CD14-positive monocyte (primary cell): Measurements from ENCODE around the gene SYDE2. TPM values are rescaled to one million over a fixed set of nuclear protein-coding genes. Genes with fewer than 3 reads are reported as not detected.
"Not testable (repeated sequence)": the region's sequence is repeated elsewhere in the genome, so short reads cannot be mapped to it uniquely, and the experiment has no call there.

Experiments used
- DNase-seq, 3 donors: peaks; one replicate each; pipeline ENCODE4 v3.0.0-alpha.2; 2011 to 2022
- H2AFZ ChIP-seq: 2 replicates; pipeline ENCODE4 v1.6.0; 2012; ENCODE audit warnings: mild to moderate bottlenecking, low read depth, low read length, inconsistent platforms; ENCODE audit not compliant: insufficient read depth, poor library complexity, severe bottlenecking
- H3K27ac ChIP-seq, 2 donors: 1 replicate in 1 of 2; 2 replicates in 1 of 2; pipeline ENCODE4 v1.5.1; 2012 to 2013; ENCODE audit warnings: low read length in 2 of 2, control low read depth in 1 of 2, inconsistent platforms in 1 of 2, low read depth in 1 of 2, mild to moderate bottlenecking in 1 of 2
- H3K27me3 ChIP-seq, 2 donors: one replicate each; pipeline versions ENCODE4 v1.6.0 to v1.6.1; 2011 to 2013; ENCODE audit warnings: low read length in 2 of 2; ENCODE audit not compliant: control insufficient read depth in 2 of 2, insufficient read depth in 2 of 2
- H3K36me3 ChIP-seq, 2 donors: replicated peaks in 1 of 2; 1 replicate in 1 of 2; 2 replicates in 1 of 2; pipeline versions ENCODE4 v1.5.1 to v1.6.1; 2012 to 2013; ENCODE audit warnings: low read length in 2 of 2, control low read depth in 1 of 2, inconsistent platforms in 1 of 2, mild to moderate bottlenecking in 1 of 2; ENCODE audit not compliant: insufficient read depth in 2 of 2, control insufficient read depth in 1 of 2
- H3K4me1 ChIP-seq, 2 donors: 1 replicate in 1 of 2; 2 replicates in 1 of 2; pipeline versions ENCODE4 v1.5.1 to v1.6.1; 2012 to 2013; ENCODE audit warnings: low read length in 2 of 2, control low read depth in 1 of 2, inconsistent platforms in 1 of 2, mild to moderate bottlenecking in 1 of 2, moderate library complexity in 1 of 2; ENCODE audit not compliant: insufficient read depth in 2 of 2, control insufficient read depth in 1 of 2
- H3K4me2 ChIP-seq: replicated peaks from 2 replicates; pipeline ENCODE3; 2012; ENCODE audit warnings: low read length, moderate library complexity, mild to moderate bottlenecking; ENCODE audit not compliant: poor library complexity, severe bottlenecking; ENCODE audit errors: extremely low read depth
- H3K4me3 ChIP-seq, 3 experiments: fragments of 200-600 bp in 1 of 3; sonication (generic) in 1 of 3; replicated peaks in 1 of 3; 1 replicate in 2 of 3; 2 replicates in 1 of 3; pipeline ENCODE4 v1.5.1; 2011 to 2013; ENCODE audit warnings: low read length in 3 of 3, mild to moderate bottlenecking in 3 of 3, control low read depth in 2 of 3, low read depth in 2 of 3, inconsistent platforms in 1 of 3, moderate library complexity in 1 of 3
- H3K79me2 ChIP-seq: 2 replicates; pipeline ENCODE4 v1.6.0; 2012; ENCODE audit warnings: mild to moderate bottlenecking, control low read depth, inconsistent platforms, low read length, moderate library complexity; ENCODE audit not compliant: insufficient read depth
- H3K9ac ChIP-seq: 2 replicates; pipeline ENCODE4 v1.6.0; 2017; ENCODE audit warnings: low read length, mild to moderate bottlenecking; ENCODE audit not compliant: insufficient read depth, poor library complexity, severe bottlenecking
- H3K9me3 ChIP-seq, 2 donors: replicated peaks in 1 of 2; 1 replicate in 1 of 2; 2 replicates in 1 of 2; pipeline versions ENCODE4 v1.5.1 to v1.6.1; 2012 to 2013; ENCODE audit warnings: low read length in 2 of 2, control low read depth in 1 of 2; ENCODE audit not compliant: control insufficient read depth in 1 of 2, insufficient read depth in 1 of 2
- H4K20me1 ChIP-seq: 2 replicates; pipeline ENCODE4 v1.6.0; 2012; ENCODE audit warnings: mild to moderate bottlenecking, low read length, control low read depth, moderate library complexity; ENCODE audit not compliant: insufficient read depth
- H3K27ac Mint-ChIP-seq, 7 donors: one replicate each; pipeline ENCODE4 v1.8.0; 2020; ENCODE audit warnings: mild to moderate bottlenecking in 7 of 7, mixed read lengths in 7 of 7, moderate library complexity in 6 of 7, inconsistent platforms in 2 of 7
- H3K27me3 Mint-ChIP-seq, 3 donors: one replicate each; pipeline ENCODE4 v1.8.0; 2021 to 2022; ENCODE audit warnings: low read depth in 3 of 3, mild to moderate bottlenecking in 3 of 3, mixed read lengths in 3 of 3, moderate library complexity in 3 of 3, inconsistent platforms in 1 of 3
- H3K36me3 Mint-ChIP-seq, 2 donors: one replicate each; pipeline ENCODE4 v1.8.0; 2020; ENCODE audit warnings: mixed read lengths in 2 of 2, inconsistent platforms in 1 of 2, mild to moderate bottlenecking in 1 of 2
- H3K4me1 Mint-ChIP-seq: one replicate; pipeline ENCODE4 v1.8.0; 2020; ENCODE audit warnings: mild to moderate bottlenecking, mixed read lengths
- H3K4me3 Mint-ChIP-seq, 2 donors: one replicate each; pipeline ENCODE4 v1.8.0; 2020; ENCODE audit warnings: mild to moderate bottlenecking in 2 of 2, mixed read lengths in 2 of 2, moderate library complexity in 1 of 2
- H3K9me3 Mint-ChIP-seq, 7 donors: one replicate each; pipeline ENCODE4 v1.8.0; 2020 to 2022; ENCODE audit warnings: mixed read lengths in 7 of 7, mild to moderate bottlenecking in 6 of 7, moderate library complexity in 6 of 7, inconsistent platforms in 2 of 7
- WGBS: methylation state at CpG from one replicate; pipeline ENCODE4 v1.1.5; 2013; ENCODE audit warnings: missing lambda C conversion rate; ENCODE audit not compliant: insufficient coverage; 5-methylcytosine and 5-hydroxymethylcytosine counted together
- intact Hi-C, 2 donors: fragments of 100-400 bp; cut with micrococcal nuclease; formaldehyde crosslinking; loops; one replicate each; pipeline versions ENCODE4 v1.15.0 to v1.15.1; 2023
- polyA plus RNA-seq, 3 donors: library from polyadenylated mRNA; depleted of rRNA in 1 of 3; unstranded in 2 of 3; stranded (reverse) in 1 of 3; fragments of 300-500 nt in 2 of 3; fragments of >200 nt in 1 of 3; fragmentation: Illumina TruSeq in 2 of 3; gene quantifications; 1 replicate in 2 of 3; 2 replicates in 1 of 3; pipeline ENCODE4 v1.2.3, GENCODE V29; 2012 to 2021
- TF ChIP-seq, protein P1 (sequence below): fragments of 200-600 bp; IDR thresholded peaks from one replicate; pipeline ENCODE4 v1.8.0; 2022; ENCODE audit warnings: antibody characterized with exemption, mild to moderate bottlenecking

The SYDE2 gene
- polyA plus RNA-seq, 3 donors = not detected

DNA sequence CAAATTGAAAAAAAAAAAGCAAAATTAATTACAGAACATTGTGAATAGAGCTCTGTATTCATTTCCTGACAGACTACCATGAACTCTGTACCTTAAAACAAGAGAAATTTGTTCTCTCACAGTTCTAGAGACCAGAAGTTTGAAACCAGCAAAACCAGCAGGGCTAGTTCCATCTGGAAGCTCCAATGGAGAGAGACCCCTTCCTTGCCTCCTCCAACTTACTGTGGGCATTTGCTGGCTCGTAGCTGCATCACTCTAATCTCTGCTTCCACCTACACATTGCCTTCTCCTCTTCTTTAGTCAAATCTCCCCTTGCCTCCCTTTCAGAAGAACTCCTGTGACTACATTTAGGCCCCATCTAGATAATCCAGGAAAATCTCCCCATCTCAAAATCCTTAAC is 56.5 kb downstream of the SYDE2 start:
- H3K27ac ChIP-seq = no peak overlapping the region
- DNase-seq = no peak
- H3K4me3 Mint-ChIP-seq = no peak overlapping the region
- no peaks in the 10 kb centered on the region for H3K36me3 ChIP-seq
- no peak overlapping the region for H3K27ac Mint-ChIP-seq
- H3K4me2 ChIP-seq = no peak overlapping the region
- TF ChIP-seq, protein P1, sequence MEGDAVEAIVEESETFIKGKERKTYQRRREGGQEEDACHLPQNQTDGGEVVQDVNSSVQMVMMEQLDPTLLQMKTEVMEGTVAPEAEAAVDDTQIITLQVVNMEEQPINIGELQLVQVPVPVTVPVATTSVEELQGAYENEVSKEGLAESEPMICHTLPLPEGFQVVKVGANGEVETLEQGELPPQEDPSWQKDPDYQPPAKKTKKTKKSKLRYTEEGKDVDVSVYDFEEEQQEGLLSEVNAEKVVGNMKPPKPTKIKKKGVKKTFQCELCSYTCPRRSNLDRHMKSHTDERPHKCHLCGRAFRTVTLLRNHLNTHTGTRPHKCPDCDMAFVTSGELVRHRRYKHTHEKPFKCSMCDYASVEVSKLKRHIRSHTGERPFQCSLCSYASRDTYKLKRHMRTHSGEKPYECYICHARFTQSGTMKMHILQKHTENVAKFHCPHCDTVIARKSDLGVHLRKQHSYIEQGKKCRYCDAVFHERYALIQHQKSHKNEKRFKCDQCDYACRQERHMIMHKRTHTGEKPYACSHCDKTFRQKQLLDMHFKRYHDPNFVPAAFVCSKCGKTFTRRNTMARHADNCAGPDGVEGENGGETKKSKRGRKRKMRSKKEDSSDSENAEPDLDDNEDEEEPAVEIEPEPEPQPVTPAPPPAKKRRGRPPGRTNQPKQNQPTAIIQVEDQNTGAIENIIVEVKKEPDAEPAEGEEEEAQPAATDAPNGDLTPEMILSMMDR = no peak
- no peak overlapping the region for H3K9ac ChIP-seq
- peaks cover 4% of the 10 kb centered on the region for H3K4me1 Mint-ChIP-seq
- no peak overlapping the region for H2AFZ ChIP-seq
- intact Hi-C loops = no loop called here
- H3K4me3 ChIP-seq = no peak overlapping the region
- H3K36me3 Mint-ChIP-seq = no peaks in the 10 kb centered on the region
- no peaks in the 10 kb centered on the region for H3K79me2 ChIP-seq
- H4K20me1 ChIP-seq = no peaks in the 10 kb centered on the region
- 88% methylated on average over 1 of the region's 1 CpG for WGBS
- peaks cover 0 to 2% (median 0%) of the 10 kb centered on the region in 7 donors for H3K9me3 Mint-ChIP-seq
- peaks cover 0 to 3% (median 2%) of the 10 kb centered on the region in 3 donors for H3K27me3 Mint-ChIP-seq
- H3K9me3 ChIP-seq = no peaks in the 10 kb centered on the region
- H3K27me3 ChIP-seq = no peaks in the 10 kb centered on the region
- H3K4me1 ChIP-seq = no peaks in the 10 kb centered on the region

DNA sequence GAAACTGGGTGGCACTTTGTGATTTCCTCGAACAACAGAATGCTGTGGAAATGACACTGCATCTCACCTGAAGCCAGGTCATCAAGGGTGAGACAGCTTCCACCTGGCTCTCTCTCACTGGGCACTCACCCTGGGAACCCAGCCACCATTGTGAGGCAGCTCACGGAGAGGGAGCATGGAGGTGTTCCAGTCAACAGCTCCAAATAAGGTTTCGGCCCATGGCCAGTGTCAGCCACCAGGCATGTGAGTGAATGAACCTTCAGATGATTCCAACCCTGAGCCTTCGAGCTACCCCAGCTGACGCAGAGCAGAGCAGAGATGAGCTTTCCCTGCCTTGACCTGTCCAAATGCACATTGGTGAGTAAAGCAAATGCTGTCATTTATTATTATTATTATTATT is 58.1 kb downstream of the SYDE2 start:
- Mint-ChIP-seq H3K4me1 (peaks cover 4% of the 10 kb centered on the region), H3K27ac (peak overlapping the region in 1 of 7 donors; percentile 36), H3K27me3 (peaks cover 0 to 2% (median 1%) of the 10 kb centered on the region in 3 donors), H3K36me3 (no peaks in the 10 kb centered on the region), H3K4me3 (no peak overlapping the region), H3K9me3 (no peaks in the 10 kb centered on the region)
- Histone ChIP-seq H3K9ac (no peak overlapping the region), H3K79me2 (no peaks in the 10 kb centered on the region), H3K4me1 (no peaks in the 10 kb centered on the region), H3K4me2 (no peak overlapping the region), H3K36me3 (no peaks in the 10 kb centered on the region), H3K9me3 (no peaks in the 10 kb centered on the region), H4K20me1 (no peaks in the 10 kb centered on the region), H3K27me3 (no peaks in the 10 kb centered on the region), H3K4me3 (no peak overlapping the region), H2AFZ (no peak overlapping the region), H3K27ac (no peak overlapping the region)
- WGBS = 90% methylated on average over 3 of the region's 5 CpGs
- DNase-seq = no peak
- intact Hi-C loops = no loop called here
- TF ChIP-seq, protein P1 = no peak

DNA sequence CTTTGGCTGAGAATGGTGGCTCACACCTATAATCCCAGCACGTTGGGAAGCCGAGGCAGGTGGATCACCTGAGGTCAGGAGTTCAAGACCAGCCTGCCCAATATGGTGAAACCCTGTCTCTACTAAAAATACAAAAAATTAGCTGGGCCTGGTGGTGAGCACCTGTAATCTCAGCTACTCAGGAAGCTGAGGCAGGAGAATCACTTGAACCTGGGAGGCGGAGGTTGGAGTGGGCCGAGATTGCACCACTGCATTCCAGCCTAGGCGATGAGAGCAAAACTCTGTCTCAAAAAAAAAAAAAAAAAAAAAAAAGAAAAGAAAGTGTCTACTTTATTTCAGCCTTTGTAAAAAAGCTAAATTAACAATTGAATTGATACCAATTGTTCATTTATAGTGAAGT is 62.4 kb downstream of the SYDE2 start:
- H3K4me1 Mint-ChIP-seq, H3K36me3 Mint-ChIP-seq, H3K4me1 ChIP-seq, H3K79me2 ChIP-seq, H3K4me3 Mint-ChIP-seq, H3K9me3 Mint-ChIP-seq, H3K27ac Mint-ChIP-seq, H4K20me1 ChIP-seq, H3K4me3 ChIP-seq, H3K27ac ChIP-seq, H3K27me3 ChIP-seq, H3K27me3 Mint-ChIP-seq, intact Hi-C loops, DNase-seq, H3K36me3 ChIP-seq, H3K9me3 ChIP-seq, H3K4me2 ChIP-seq, H2AFZ ChIP-seq, H3K9ac ChIP-seq: not testable (repeated sequence)
- WGBS = no CpG with 5 or more reads among the region's 5 CpGs
